ES-I3 (cell line): ENCODE measurements around the gene PRPF40A.
"Not testable (repeated sequence)": the region's sequence is repeated elsewhere in the genome, so short reads cannot be mapped to it uniquely, and the experiment has no call there.

Source experiments
- H3K36me3 ChIP-seq: 2 replicates; pipeline ENCODE4 v1.6.1; 2013; ENCODE audit warnings: mild to moderate bottlenecking, low read length, control low read depth, moderate library complexity; ENCODE audit not compliant: insufficient read depth
- H3K4me1 ChIP-seq: 2 replicates; pipeline ENCODE4 v1.6.1; 2013; ENCODE audit warnings: mild to moderate bottlenecking, control low read depth, low read length; ENCODE audit not compliant: insufficient read depth
- H3K9ac ChIP-seq: 2 replicates; pipeline ENCODE4 v1.6.1; 2013; ENCODE audit warnings: low read depth, mild to moderate bottlenecking, low read length, moderate library complexity
- H3K9me3 ChIP-seq: 2 replicates; pipeline ENCODE4 v1.6.1; 2013; ENCODE audit warnings: mild to moderate bottlenecking, low read length, moderate library complexity; ENCODE audit not compliant: control insufficient read depth, insufficient read depth

The PRPF40A gene

GRCh38 chr2:152730591-152731333 is 13.5 kb upstream of the PRPF40A start:
- no peak overlapping the region for H3K9ac ChIP-seq
- no peaks in the 10 kb centered on the region for H3K36me3 ChIP-seq
- no peaks in the 10 kb centered on the region for H3K9me3 ChIP-seq
- no peaks in the 10 kb centered on the region for H3K4me1 ChIP-seq

GRCh38 chr2:152729844-152730243 is 12.6 kb upstream of the PRPF40A start:
- no peak overlapping the region for H3K9ac ChIP-seq
- H3K9me3 ChIP-seq, result no peaks in the 10 kb centered on the region
- H3K36me3 ChIP-seq, result no peaks in the 10 kb centered on the region
- H3K4me1 ChIP-seq, result no peaks in the 10 kb centered on the region

GRCh38 chr2:152723918-152724317 is 6.7 kb upstream of the PRPF40A start:
- H3K9ac ChIP-seq, result no peak overlapping the region
- H3K9me3 ChIP-seq, result no peaks in the 10 kb centered on the region
- no peaks in the 10 kb centered on the region for H3K36me3 ChIP-seq
- peaks cover 7% of the 10 kb centered on the region; the same call in 1 of the 2 replicates for H3K4me1 ChIP-seq

GRCh38 chr2:152722639-152723038 is 5.4 kb upstream of the PRPF40A start:
- H3K9me3 ChIP-seq, H3K9ac ChIP-seq, H3K4me1 ChIP-seq, H3K36me3 ChIP-seq: not testable (repeated sequence)

GRCh38 chr2:152720794-152721193 is 3.5 kb upstream of the PRPF40A start:
- H3K9ac ChIP-seq, result no peak overlapping the region
- H3K36me3 ChIP-seq, result no peaks in the 10 kb centered on the region
- H3K9me3 ChIP-seq, result no peaks in the 10 kb centered on the region
- peaks cover 7% of the 10 kb centered on the region; the same call in 1 of the 2 replicates for H3K4me1 ChIP-seq

GRCh38 chr2:152718909-152719645 is 1.8 kb upstream of the PRPF40A start:
- no peaks in the 10 kb centered on the region; the same call in 1 of the 2 replicates for H3K36me3 ChIP-seq
- H3K9me3 ChIP-seq, result no peaks in the 10 kb centered on the region
- peaks cover 7% of the 10 kb centered on the region; the same call in 1 of the 2 replicates for H3K4me1 ChIP-seq

GRCh38 chr2:152718076-152718908 is 1.0 kb upstream of the PRPF40A start, which contains the start of gene ARL6IP6:
ARL6IP6 (plus strand) TSS chr2:152718620; CDS start chr2:152718625, 5 bp downstream.
- H3K4me1 ChIP-seq, result peaks cover 7% of the 10 kb centered on the region; the same call in 1 of the 2 replicates
- H3K9ac ChIP-seq, result peak within 1 kb of the TSS; percentile 94
- H3K36me3 ChIP-seq, result no peaks in the 10 kb centered on the region; the same call in 1 of the 2 replicates
- no peaks in the 10 kb centered on the region for H3K9me3 ChIP-seq

More at GRCh38 chr2:152718909-152719645, 1.8 kb upstream of the PRPF40A start:
- peak overlapping the region; percentile 94 for H3K9ac ChIP-seq

GRCh38 chr2:152716805-152717227 is 445 bp downstream of the PRPF40A start:
- Histone ChIP-seq H3K9me3 (no peaks in the 10 kb centered on the region), H3K4me1 (peaks cover 7% of the 10 kb centered on the region; the same call in 1 of the 2 replicates), H3K36me3 (no peaks in the 10 kb centered on the region; the same call in 1 of the 2 replicates), H3K9ac (peak overlapping the region; percentile 94)

- H3K9me3 ChIP-seq, result no peaks in the 10 kb centered on the region
- peak overlapping the region; percentile 94; the same call in 1 of the 2 replicates for H3K9ac ChIP-seq
- peaks cover 7% of the 10 kb centered on the region; the same call in 1 of the 2 replicates for H3K4me1 ChIP-seq
- H3K36me3 ChIP-seq, result no peaks in the 10 kb centered on the region; the same call in 1 of the 2 replicates
Observed at GRCh38 chr2:152715854-152716428, 1.3 kb downstream of the PRPF40A start.

- H3K9me3 ChIP-seq, result peaks cover 2% of the 10 kb centered on the region; the same call in 1 of the 2 replicates
- peaks cover 4% of the 10 kb centered on the region for H3K36me3 ChIP-seq
- H3K9ac ChIP-seq, result no peak overlapping the region
- peaks cover 4% of the 10 kb centered on the region; the same call in 1 of the 2 replicates for H3K4me1 ChIP-seq
Observed at GRCh38 chr2:152715112-152715511, 2.1 kb downstream of the PRPF40A start.

- H3K4me1 ChIP-seq, result no peaks in the 10 kb centered on the region
- H3K9ac ChIP-seq, result no peak overlapping the region
- H3K36me3 ChIP-seq, result peaks cover 6% of the 10 kb centered on the region
- H3K9me3 ChIP-seq, result peaks cover 6% of the 10 kb centered on the region
Observed at GRCh38 chr2:152710713-152711112, 6.5 kb downstream of the PRPF40A start.

GRCh38 chr2:152708742-152709141 is 8.5 kb downstream of the PRPF40A start:
- Histone ChIP-seq H3K9me3 (peaks cover 6% of the 10 kb centered on the region), H3K9ac (no peak overlapping the region), H3K36me3 (peaks cover 8% of the 10 kb centered on the region), H3K4me1 (no peaks in the 10 kb centered on the region)

GRCh38 chr2:152706477-152707021 is 10.7 kb downstream of the PRPF40A start:
- Histone ChIP-seq H3K9me3 (peaks cover 6% of the 10 kb centered on the region), H3K4me1 (0 out of 2 replicates have a peak, but pooled peaks cover 3% of the 10 kb centered on the region), H3K9ac (no peak overlapping the region), H3K36me3 (peaks cover 13% of the 10 kb centered on the region; the same call in 1 of the 2 replicates)
